Inflammatory macrophage treated with lipopolysaccharide for 1 hour (primary cell): Measurements from ENCODE around the gene ZNF292.
"Not testable (repeated sequence)": the region's sequence is repeated elsewhere in the genome, so short reads cannot be mapped to it uniquely, and the experiment has no call there.

Experiments
- DNase-seq, 2 donors: peaks; one replicate each; pipeline ENCODE4 v3.0.0-alpha.2; 2020 to 2022

The ZNF292 gene

DNA sequence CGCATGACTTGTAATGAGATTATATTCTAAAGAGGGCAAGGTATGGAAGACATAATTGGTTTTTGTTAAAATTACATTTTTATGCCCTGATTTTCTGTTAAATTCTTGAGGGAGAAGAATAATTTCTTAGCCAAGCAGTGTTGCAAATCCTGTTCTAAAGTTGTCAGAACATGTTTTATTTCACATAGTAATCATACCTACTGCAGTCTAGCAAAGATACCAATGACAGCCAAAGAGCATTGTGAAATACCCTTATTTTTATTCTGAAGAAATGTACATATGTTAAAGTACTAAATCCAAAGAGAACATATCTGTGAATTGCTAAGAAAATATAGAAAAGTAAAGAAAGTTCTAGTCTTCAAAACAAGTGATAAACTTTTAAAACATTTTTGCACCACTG is 127.4 kb downstream of the ZNF292 start:
- no peak for DNase-seq

GRCh38 chr6:87283461-87283860 is 128.1 kb downstream of the ZNF292 start:
- DNase-seq = no peak

GRCh38 chr6:87287251-87287650 is 131.9 kb downstream of the ZNF292 start:
- no peak for DNase-seq

GRCh38 chr6:87289571-87289970 is 134.2 kb downstream of the ZNF292 start:
- no peak for DNase-seq

- no peak for DNase-seq
Observed at GRCh38 chr6:87291883-87292282, 136.5 kb downstream of the ZNF292 start.

DNA sequence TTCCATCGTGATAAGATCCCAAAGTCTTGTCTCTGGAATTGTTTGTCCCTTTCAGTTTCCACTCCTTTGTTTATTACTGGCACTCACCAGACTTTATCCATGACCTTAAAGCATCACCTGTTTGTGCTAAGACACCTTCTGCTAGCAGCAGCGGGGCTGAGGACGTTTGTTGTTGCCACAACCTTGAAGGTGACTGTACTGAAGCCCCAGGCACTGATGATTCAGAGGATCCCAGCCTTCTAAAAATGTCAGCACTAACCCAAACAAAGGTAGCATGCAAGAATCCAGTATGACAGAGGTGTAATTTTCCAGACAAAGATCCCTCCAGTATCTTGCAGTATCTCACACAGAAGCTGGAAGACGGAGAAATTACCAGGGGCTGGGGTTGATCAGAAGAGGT is 138.2 kb downstream of the ZNF292 start:
- no peak for DNase-seq

DNA sequence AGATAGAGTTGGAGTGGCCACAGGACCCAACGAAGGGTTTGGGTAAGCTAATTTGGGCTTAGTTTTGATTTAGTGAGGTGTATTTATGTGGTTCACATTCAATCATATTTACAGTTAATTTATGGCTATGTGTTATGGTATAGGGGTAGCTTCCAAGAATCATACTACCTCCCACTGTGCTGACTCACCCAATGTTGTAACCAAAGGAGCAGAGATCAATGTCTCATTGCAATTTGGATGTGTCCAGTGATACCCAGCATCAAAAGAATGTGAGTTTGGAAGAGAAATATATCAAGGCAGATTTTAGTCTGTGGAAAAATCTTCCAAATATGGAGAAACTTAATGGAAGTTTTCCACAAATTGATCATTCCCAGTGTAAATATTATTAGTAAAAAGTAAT is 141.8 kb downstream of the ZNF292 start:
- no peak for DNase-seq

DNA sequence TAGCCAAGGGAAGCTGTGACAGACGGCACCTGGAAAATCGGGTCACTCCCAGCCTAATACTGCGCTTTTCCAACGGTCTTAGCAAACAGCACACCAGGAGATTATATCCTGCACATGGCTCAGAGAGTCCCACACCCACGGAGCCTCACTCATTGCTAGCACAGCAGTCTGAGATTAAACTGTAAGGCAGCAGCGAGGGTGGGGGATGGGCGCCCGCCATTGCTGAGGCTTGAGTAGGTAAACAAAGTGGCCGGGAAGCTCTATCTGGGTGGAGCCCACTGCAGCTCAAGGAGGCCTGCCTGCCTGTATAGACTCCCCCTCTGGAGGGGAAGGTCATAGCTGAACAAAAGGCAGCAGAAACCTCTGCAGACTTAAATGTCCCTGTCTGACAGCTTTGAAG is 145.9 kb downstream of the ZNF292 start:
- not testable (repeated sequence) for DNase-seq

- DNase-seq = no peak
Observed at GRCh38 chr6:87308970-87309369, 153.6 kb downstream of the ZNF292 start.

DNA sequence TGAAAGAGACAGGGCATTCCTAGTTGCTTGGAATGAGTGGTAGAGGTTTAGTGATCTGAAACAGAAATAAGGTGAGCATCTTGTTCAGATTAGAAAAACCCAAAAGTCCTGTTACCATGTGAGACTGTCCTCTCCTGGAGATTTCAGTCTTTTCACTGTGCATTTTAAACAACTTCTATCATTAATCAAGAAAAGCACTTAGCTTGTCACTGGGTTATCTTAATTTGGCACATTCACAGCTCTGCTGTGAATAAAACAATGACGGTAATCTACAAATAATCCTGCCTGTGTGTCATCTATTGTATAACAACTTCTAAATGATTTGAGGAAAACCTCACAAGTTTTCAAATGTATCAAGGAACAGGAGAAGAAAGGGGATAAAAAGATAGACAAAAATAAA is 157.5 kb downstream of the ZNF292 start:
- no peak for DNase-seq
